GM19438 (cell line): Measurements from ENCODE around the gene SNF8.

ENCODE experiments used
- ATAC-seq: cut with Tn5 transposase; IDR thresholded peaks from one replicate; pipeline ENCODE4 v1.9.1; 2021; ENCODE audit warnings: low read depth; ENCODE audit not compliant: unreplicated experiment

The SNF8 gene

GRCh38 chr17:48930435-48930873, 14.2 kb downstream of the SNF8 start:
- no peak for ATAC-seq

- no peak for ATAC-seq
Measured at GRCh38 chr17:48929812-48930165, 14.9 kb downstream of the SNF8 start.

GRCh38 chr17:48928876-48929811, 15.5 kb downstream of the SNF8 start:
- ATAC-seq: no peak

- ATAC-seq: no peak
Measured at GRCh38 chr17:48927978-48928745, 16.5 kb downstream of the SNF8 start.

GRCh38 chr17:48925991-48926342, 18.7 kb downstream of the SNF8 start:
- no peak for ATAC-seq

GRCh38 chr17:48925251-48925990, 19.2 kb downstream of the SNF8 start:
- no peak for ATAC-seq

- ATAC-seq: peak; percentile 85
Measured at GRCh38 chr17:48915459-48916282, 29.0 kb downstream of the SNF8 start.

- no peak for ATAC-seq
Measured at GRCh38 chr17:48912476-48912875, 32.2 kb downstream of the SNF8 start.

GRCh38 chr17:48910370-48910769, 34.3 kb downstream of the SNF8 start:
- ATAC-seq: no peak

- no peak for ATAC-seq
Measured at GRCh38 chr17:48909783-48910182, 34.9 kb downstream of the SNF8 start.

GRCh38 chr17:48908853-48909394, 35.7 kb downstream of the SNF8 start:
- ATAC-seq: peak; percentile 33

- peak; percentile 70 for ATAC-seq
Measured at GRCh38 chr17:48908047-48908843, 36.4 kb downstream of the SNF8 start, which contains the start of gene UBE2Z. Gene UBE2Z, plus strand, starts transcription at chr17:48908407. Its CDS starts 97 bp downstream, at chr17:48908504.

GRCh38 chr17:48907713-48908046, 37.0 kb downstream of the SNF8 start:
- ATAC-seq: peak; percentile 7

GRCh38 chr17:48905987-48906515, 38.6 kb downstream of the SNF8 start:
- ATAC-seq: no peak

GRCh38 chr17:48904428-48904827, 40.2 kb downstream of the SNF8 start:
- ATAC-seq: no peak

GRCh38 chr17:48903401-48903800, 41.2 kb downstream of the SNF8 start:
- ATAC-seq: no peak

- ATAC-seq: no peak
Measured at GRCh38 chr17:48901241-48901640, 43.4 kb downstream of the SNF8 start.

- ATAC-seq: no peak
Measured at GRCh38 chr17:48894886-48895285, 49.8 kb downstream of the SNF8 start.
